ENCODE measurements around the gene TRAT1. TPM values are rescaled to one million over a fixed set of nuclear protein-coding genes. Genes with fewer than 3 reads are reported as not detected.

Gene TRAT1
- total RNA-seq, 2 experiments from 2014 or later, result not detected

DNA sequence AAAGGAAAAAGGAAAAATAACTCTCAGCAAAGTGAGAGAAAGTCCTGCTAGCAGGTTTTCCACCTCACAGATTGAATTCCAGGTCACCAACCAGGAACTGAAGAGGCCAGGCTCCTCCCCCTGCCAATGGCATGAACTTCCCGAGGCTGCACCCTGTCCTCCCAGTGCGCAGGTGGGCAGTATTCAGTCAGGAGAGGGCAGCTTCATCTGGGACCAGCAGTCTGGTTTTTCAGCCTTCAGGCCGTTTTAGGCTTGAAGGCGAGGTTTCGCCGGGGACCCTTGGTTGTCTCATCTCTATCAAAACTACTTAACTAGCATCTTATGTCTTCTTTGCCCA, 41.2 kb downstream of the TRAT1 start:
- TF ChIP-seq, protein P1, sequence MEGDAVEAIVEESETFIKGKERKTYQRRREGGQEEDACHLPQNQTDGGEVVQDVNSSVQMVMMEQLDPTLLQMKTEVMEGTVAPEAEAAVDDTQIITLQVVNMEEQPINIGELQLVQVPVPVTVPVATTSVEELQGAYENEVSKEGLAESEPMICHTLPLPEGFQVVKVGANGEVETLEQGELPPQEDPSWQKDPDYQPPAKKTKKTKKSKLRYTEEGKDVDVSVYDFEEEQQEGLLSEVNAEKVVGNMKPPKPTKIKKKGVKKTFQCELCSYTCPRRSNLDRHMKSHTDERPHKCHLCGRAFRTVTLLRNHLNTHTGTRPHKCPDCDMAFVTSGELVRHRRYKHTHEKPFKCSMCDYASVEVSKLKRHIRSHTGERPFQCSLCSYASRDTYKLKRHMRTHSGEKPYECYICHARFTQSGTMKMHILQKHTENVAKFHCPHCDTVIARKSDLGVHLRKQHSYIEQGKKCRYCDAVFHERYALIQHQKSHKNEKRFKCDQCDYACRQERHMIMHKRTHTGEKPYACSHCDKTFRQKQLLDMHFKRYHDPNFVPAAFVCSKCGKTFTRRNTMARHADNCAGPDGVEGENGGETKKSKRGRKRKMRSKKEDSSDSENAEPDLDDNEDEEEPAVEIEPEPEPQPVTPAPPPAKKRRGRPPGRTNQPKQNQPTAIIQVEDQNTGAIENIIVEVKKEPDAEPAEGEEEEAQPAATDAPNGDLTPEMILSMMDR (conservative IDR thresholded peaks at IDR 0.05; ENCODE audit: low read length), result no peak
- TF ChIP-seq EZH2phosphoT487 (IDR thresholded peaks at IDR 0.05; ENCODE audit: borderline replicate concordance, low read depth, low read length), result no peak
- DNase-seq (ENCODE audit: low spot score), result no peak
- no peaks in the 10 kb centered on the region for H3K4me1 ChIP-seq (ENCODE audit: insufficient read depth, low read length, poor library complexity, severe bottlenecking)
- ChIA-PET POLR2A (no interaction called here), CTCF (ENCODE audit: unreplicated experiment) (no interaction called here)
- no peak overlapping the region for H3K27ac ChIP-seq (ENCODE audit: low read depth, low read length, poor library complexity, severe bottlenecking)
- intact Hi-C loops (cut with micrococcal nuclease; ENCODE audit: unreplicated experiment), result no loop called here
- no peaks in the 10 kb centered on the region for H3K9me3 ChIP-seq (ENCODE audit: low read length)
- no peaks in the 10 kb centered on the region for H4K20me1 ChIP-seq (ENCODE audit: insufficient read depth, low read length)
- no peaks in the 10 kb centered on the region for H3K79me2 ChIP-seq (ENCODE audit: insufficient read depth, low read depth, low read length)
- H3K36me3 ChIP-seq (ENCODE audit: insufficient read depth, low read length), result no peaks in the 10 kb centered on the region
- BruUV-seq (replicated peaks), result no TSS peak
- H3K4me2 ChIP-seq (ENCODE audit: low read length), result no peak overlapping the region
- no peak overlapping the region for H3K4me3 ChIP-seq (ENCODE audit: low read depth, low read length, poor library complexity, severe bottlenecking)
- H2AFZ ChIP-seq (ENCODE audit: low read length), result no peak overlapping the region
- no peaks in the 10 kb centered on the region for H3K9me2 ChIP-seq (ENCODE audit: insufficient read depth, low read length)

DNA sequence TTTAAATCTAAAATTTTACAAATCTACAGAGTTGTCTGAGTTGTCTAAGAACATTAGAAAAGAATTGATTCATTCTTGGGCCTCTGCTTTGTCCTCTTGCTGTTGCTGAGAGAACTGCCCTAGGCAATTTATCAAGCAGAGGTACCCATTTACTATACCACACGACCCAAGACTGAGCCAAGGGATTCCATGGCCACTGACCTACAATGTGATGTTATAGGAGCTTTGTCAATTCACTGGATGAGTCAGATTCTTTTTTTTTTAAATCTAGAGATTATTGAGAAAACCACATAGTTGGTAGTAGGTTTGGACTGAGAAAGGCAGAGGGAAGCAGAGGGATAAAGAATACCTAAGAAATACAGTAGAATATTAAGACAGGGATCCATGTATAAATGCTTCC, 55.3 kb downstream of the TRAT1 start:
- no peak for DNase-seq (ENCODE audit: low spot score)
- no TSS peak for BruUV-seq (replicated peaks)
- CTCF ChIA-PET (ENCODE audit: unreplicated experiment), result no interaction called here

DNA sequence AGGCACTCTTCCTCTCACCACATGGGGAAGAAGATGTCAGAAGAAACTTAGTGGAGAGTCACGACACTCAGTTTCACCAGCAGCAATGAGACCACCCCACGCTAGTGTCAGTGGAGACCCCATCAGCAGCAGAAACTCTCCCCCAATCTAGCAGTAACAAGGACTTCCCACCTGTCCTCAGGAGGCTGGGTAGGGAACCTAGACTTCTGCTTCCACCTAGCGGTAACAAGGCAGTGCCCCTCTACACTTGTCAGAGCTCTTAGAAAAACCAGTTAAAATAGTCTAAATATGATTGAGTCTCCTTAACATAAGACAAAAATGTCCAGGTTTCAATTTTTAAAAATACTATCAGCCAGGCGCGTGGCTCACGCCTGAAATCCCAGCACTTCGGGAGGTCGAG, 57.3 kb downstream of the TRAT1 start:
- Histone ChIP-seq H3K4me1 (ENCODE audit: insufficient read depth, low read length, poor library complexity, severe bottlenecking) (no peaks in the 10 kb centered on the region), H3K79me2 (ENCODE audit: insufficient read depth, low read depth, low read length) (no peaks in the 10 kb centered on the region), H3K4me2 (ENCODE audit: low read length) (no peak overlapping the region), H3K9me2 (ENCODE audit: insufficient read depth, low read length) (no peaks in the 10 kb centered on the region), H4K20me1 (ENCODE audit: insufficient read depth, low read length) (no peaks in the 10 kb centered on the region), H3K9me3 (ENCODE audit: low read length) (no peaks in the 10 kb centered on the region), H2AFZ (ENCODE audit: low read length) (no peak overlapping the region), H3K4me3 (ENCODE audit: low read depth, low read length, poor library complexity, severe bottlenecking) (no peak overlapping the region), H3K36me3 (ENCODE audit: insufficient read depth, low read length) (no peaks in the 10 kb centered on the region), H3K27ac (ENCODE audit: low read depth, low read length, poor library complexity, severe bottlenecking) (no peak overlapping the region)
- TF ChIP-seq, protein P1 (conservative IDR thresholded peaks at IDR 0.05; ENCODE audit: low read length), result no peak
- TF ChIP-seq EZH2phosphoT487 (IDR thresholded peaks at IDR 0.05; ENCODE audit: borderline replicate concordance, low read depth, low read length), result no peak
- BruUV-seq (replicated peaks), result no TSS peak
- no peak for DNase-seq (ENCODE audit: low spot score)
- POLR2A ChIA-PET, result interaction anchor here (0.6 kb wide), 1 partner anchor 586 kb away, joined by 3 read pairs; no protein-coding TSS in a partner anchor
- CTCF ChIA-PET (ENCODE audit: unreplicated experiment), result no interaction called here
- intact Hi-C loops (cut with micrococcal nuclease; ENCODE audit: unreplicated experiment), result no loop called here

More for the DNA sequence above, 55.3 kb downstream of the TRAT1 start:
- TF ChIP-seq, protein P1 (conservative IDR thresholded peaks at IDR 0.05; ENCODE audit: low read length), result no peak
- TF ChIP-seq EZH2phosphoT487 (IDR thresholded peaks at IDR 0.05; ENCODE audit: borderline replicate concordance, low read depth, low read length), result no peak
- Histone ChIP-seq H3K4me1 (ENCODE audit: insufficient read depth, low read length, poor library complexity, severe bottlenecking) (no peaks in the 10 kb centered on the region), H3K79me2 (ENCODE audit: insufficient read depth, low read depth, low read length) (no peaks in the 10 kb centered on the region), H3K9me2 (ENCODE audit: insufficient read depth, low read length) (no peaks in the 10 kb centered on the region), H3K9me3 (ENCODE audit: low read length) (no peaks in the 10 kb centered on the region), H3K36me3 (ENCODE audit: insufficient read depth, low read length) (no peaks in the 10 kb centered on the region), H3K4me3 (ENCODE audit: low read depth, low read length, poor library complexity, severe bottlenecking) (no peak overlapping the region), H2AFZ (ENCODE audit: low read length) (no peak overlapping the region), H3K4me2 (ENCODE audit: low read length) (no peak overlapping the region), H3K27ac (ENCODE audit: low read depth, low read length, poor library complexity, severe bottlenecking) (no peak overlapping the region), H4K20me1 (ENCODE audit: insufficient read depth, low read length) (no peaks in the 10 kb centered on the region)
- POLR2A ChIA-PET, result interaction anchor here (0.6 to 0.7 kb wide), 2 partner anchors 740 to 1262 kb away, joined by 3 read pairs; no protein-coding TSS in a partner anchor
- intact Hi-C loops (cut with micrococcal nuclease; ENCODE audit: unreplicated experiment), result no loop called here

All from OCI-LY7 (cell line).